GM23248 (cell line): Measurements from ENCODE around the gene STAM2. TPM values are rescaled to one million over a fixed set of nuclear protein-coding genes. Genes with fewer than 3 reads are reported as not detected.

ENCODE experiments used
- DNase-seq: peaks from one replicate; pipeline ENCODE4 v3.0.0-alpha.2; 2015
- H2AFZ ChIP-seq: fragments of 200-600 bp; sonication (generic); 2 replicates; pipeline ENCODE4 v1.6.1; 2016; ENCODE audit warnings: antibody characterized with exemption
- H3F3A ChIP-seq: fragments of 200-600 bp; sonication (generic); 2 replicates; pipeline ENCODE4 v1.6.1; 2016; ENCODE audit warnings: mild to moderate bottlenecking, antibody characterized with exemption, mixed run types; ENCODE audit not compliant: insufficient read depth
- H3K27ac ChIP-seq: fragments of 200-600 bp; sonication (generic); 2 replicates; pipeline ENCODE4 v1.5.1; 2016; ENCODE audit warnings: mild to moderate bottlenecking
- H3K27me3 ChIP-seq: fragments of 200-600 bp; sonication (generic); replicated peaks from 2 replicates; pipeline ENCODE4 v1.6.1; 2016; ENCODE audit warnings: mild to moderate bottlenecking; ENCODE audit not compliant: insufficient read depth
- H3K36me3 ChIP-seq: fragments of 200-600 bp; sonication (generic); 2 replicates; pipeline ENCODE4 v1.6.1; 2016; ENCODE audit warnings: low read depth, mild to moderate bottlenecking
- H3K4me1 ChIP-seq: fragments of 200-600 bp; sonication (generic); 2 replicates; pipeline ENCODE4 v1.6.1; 2016; ENCODE audit warnings: mild to moderate bottlenecking; ENCODE audit not compliant: insufficient read depth
- H3K4me2 ChIP-seq: fragments of 200-600 bp; sonication (generic); one replicate; pipeline ENCODE4 v1.6.1; 2016; ENCODE audit warnings: mild to moderate bottlenecking; ENCODE audit not compliant: unreplicated experiment
- H3K4me3 ChIP-seq: fragments of 200-600 bp; sonication (generic); 2 replicates; pipeline ENCODE4 v1.5.1; 2016; ENCODE audit warnings: mild to moderate bottlenecking
- H3K79me2 ChIP-seq: fragments of 200-600 bp; sonication (generic); 2 replicates; pipeline ENCODE4 v1.6.1; 2016; ENCODE audit warnings: mild to moderate bottlenecking; ENCODE audit not compliant: insufficient read depth
- H3K9ac ChIP-seq: fragments of 200-600 bp; sonication (generic); 2 replicates; pipeline ENCODE4 v1.6.1; 2016; ENCODE audit warnings: mild to moderate bottlenecking
- H3K9me2 ChIP-seq: fragments of 200-600 bp; sonication (generic); 2 replicates; pipeline ENCODE4 v1.6.1; 2016; ENCODE audit warnings: mixed run types, mild to moderate bottlenecking, moderate library complexity; ENCODE audit not compliant: insufficient read depth
- H3K9me3 ChIP-seq: fragments of 200-600 bp; sonication (generic); one replicate; pipeline ENCODE4 v1.6.1; 2017; ENCODE audit warnings: low read depth
- H4K20me1 ChIP-seq: fragments of 200-600 bp; sonication (generic); 2 replicates; pipeline ENCODE4 v1.6.0; 2016; ENCODE audit not compliant: insufficient read depth
- EZH2 ChIP-seq: fragments of 200-600 bp; sonication (generic); IDR thresholded peaks from 2 replicates; pipeline ENCODE4 v1.6.1; 2018; ENCODE audit warnings: antibody characterized with exemption, mild to moderate bottlenecking; ENCODE audit not compliant: insufficient read depth, poor library complexity, severe bottlenecking
- EZH2phosphoT487 ChIP-seq: fragments of 200-600 bp; sonication (generic); IDR thresholded peaks from 2 replicates; pipeline ENCODE4 v1.6.1; 2018; ENCODE audit warnings: antibody characterized with exemption, moderate library complexity, mild to moderate bottlenecking, low read depth; ENCODE audit not compliant: insufficient read depth
- WGBS, 2 experiments: methylation state at CpG; one replicate each; pipeline ENCODE4 v1.1.6; 2015 to 2017; ENCODE audit warnings: low lambda C conversion rate in 2 of 2, low coverage in 1 of 2; ENCODE audit errors: missing lambda C conversion rate in 2 of 2; 5-methylcytosine and 5-hydroxymethylcytosine counted together
- in situ Hi-C: fragments of 300-500 bp; cut with MboI; formaldehyde crosslinking; loops from 2 replicates; pipeline ENCODE4 v1.15.0; 2020
- polyA plus RNA-seq: library from polyadenylated mRNA; unstranded; fragments of >200 nt; fragmentation: Nextera tagmentation; extraction: Ambion mirVana; gene quantifications from 2 replicates; pipeline ENCODE4 v1.2.1, GENCODE V29; 2016
- total RNA-seq: library from RNA; depleted of rRNA; stranded (reverse); fragments of >200 nt; shearing (Covaris generic); gene quantifications from 2 replicates; pipeline ENCODE4 v1.2.3, GENCODE V29; 2014

STAM2 gene
- total and polyA plus RNA-seq, 2 experiments from 2014 or later = 14.9 to 29.6 TPM

DNA sequence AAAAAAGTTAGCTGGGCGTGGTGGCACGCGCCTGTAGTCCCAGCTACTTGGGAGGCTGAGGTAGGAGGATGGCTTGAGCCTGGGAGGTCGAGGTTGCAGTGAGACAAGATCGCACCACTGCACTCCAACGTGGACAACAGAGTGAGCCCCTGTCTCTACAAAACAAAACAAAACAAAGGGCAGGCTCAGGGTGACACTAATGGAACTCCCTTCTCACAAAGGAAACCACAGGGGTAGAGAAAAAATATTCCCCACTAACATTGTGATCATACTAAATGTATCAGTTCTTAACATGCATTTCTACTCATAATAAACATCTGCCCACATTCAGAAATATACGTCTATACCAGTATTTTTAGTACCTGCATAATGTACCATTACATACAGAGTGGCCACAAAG lies 21.1 kb downstream of the STAM2 start:
- no peak for DNase-seq
- Histone ChIP-seq H3K4me1 (no peaks in the 10 kb centered on the region), H3K9ac (no peak overlapping the region), H3K27ac (no peak overlapping the region), H3K9me2 (no peaks in the 10 kb centered on the region), H3K4me2 (no peak overlapping the region), H2AFZ (no peak overlapping the region), H3F3A (no peaks in the 10 kb centered on the region), H3K36me3 (no peaks in the 10 kb centered on the region), H3K9me3 (no peaks in the 10 kb centered on the region), H3K4me3 (no peak overlapping the region), H3K79me2 (peaks cover 99% of the 10 kb centered on the region), H4K20me1 (peaks cover 9% of the 10 kb centered on the region; the same call in 1 of the 2 replicates), H3K27me3 (no peaks in the 10 kb centered on the region)
- TF ChIP-seq EZH2phosphoT487 (no peak), EZH2 (no peak)
- WGBS, 2 experiments = 92 to 96% methylated on average over 7 of the region's 7 CpGs
- in situ Hi-C loops = no loop called here

DNA sequence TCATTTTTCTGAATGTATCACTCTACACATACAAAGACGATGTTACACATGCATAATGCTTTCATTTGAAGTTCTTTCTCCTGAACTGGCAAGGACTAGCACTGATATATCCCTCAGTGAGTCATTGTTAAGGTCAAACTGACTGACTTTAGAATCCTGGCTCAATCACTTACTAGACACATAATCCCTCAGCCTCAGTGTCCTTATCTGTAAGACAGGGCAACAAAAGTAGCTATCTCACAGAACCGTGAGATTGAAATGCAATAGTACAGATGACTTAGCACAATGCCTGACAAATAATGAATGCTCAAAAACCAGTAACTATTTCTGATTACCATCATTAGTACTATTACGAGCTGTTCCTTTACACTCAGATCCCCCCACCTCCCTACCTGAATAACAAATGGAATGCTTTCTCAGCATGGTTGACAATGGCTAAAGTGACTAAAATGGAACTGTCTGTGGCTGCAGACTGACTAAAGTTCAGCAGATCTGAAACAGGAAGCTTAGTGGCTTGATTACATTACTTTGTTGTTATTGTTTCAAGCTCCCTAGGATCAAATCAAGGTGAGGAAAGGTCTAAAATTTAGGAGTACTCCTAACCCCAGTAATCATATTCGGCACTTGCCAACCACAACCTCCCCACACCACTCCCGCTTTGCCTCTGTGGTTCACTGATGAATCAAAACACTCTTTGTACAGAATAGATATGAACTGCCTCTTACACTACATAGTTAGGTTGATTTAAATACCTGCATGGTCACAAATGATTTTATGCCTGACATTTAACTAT lies 40.9 kb downstream of the STAM2 start:
- Histone ChIP-seq H3K36me3 (peaks cover 3% of the 10 kb centered on the region; the same call in 1 of the 2 replicates), H3K79me2 (no peaks in the 10 kb centered on the region), H3K27me3 (no peaks in the 10 kb centered on the region), H2AFZ (no peak overlapping the region), H3K9me2 (no peaks in the 10 kb centered on the region), H3K4me3 (no peak overlapping the region), H3K4me2 (no peak overlapping the region), H3K9me3 (no peaks in the 10 kb centered on the region), H4K20me1 (no peaks in the 10 kb centered on the region), H3K27ac (no peak overlapping the region), H3K4me1 (peaks cover 11% of the 10 kb centered on the region), H3K9ac (no peak overlapping the region), H3F3A (no peaks in the 10 kb centered on the region)
- no peak for TF ChIP-seq EZH2phosphoT487
- TF ChIP-seq EZH2 = no peak
- in situ Hi-C loops = no loop called here
- peak; percentile 53 for DNase-seq
- 75% methylated on average over 5 of the region's 5 CpGs for WGBS, 2 experiments

- no peak for TF ChIP-seq EZH2
- TF ChIP-seq EZH2phosphoT487 = no peak
- Histone ChIP-seq H3K27ac (no peak overlapping the region), H3F3A (no peaks in the 10 kb centered on the region), H3K9me2 (no peaks in the 10 kb centered on the region), H3K27me3 (no peaks in the 10 kb centered on the region), H3K36me3 (peaks cover 3% of the 10 kb centered on the region; the same call in 1 of the 2 replicates), H3K9me3 (no peaks in the 10 kb centered on the region), H3K9ac (no peak overlapping the region), H3K4me3 (no peak overlapping the region), H3K4me1 (peaks cover 11% of the 10 kb centered on the region), H3K4me2 (no peak overlapping the region), H2AFZ (no peak overlapping the region), H3K79me2 (no peaks in the 10 kb centered on the region), H4K20me1 (no peaks in the 10 kb centered on the region)
- 97 to 100% methylated on average over 1 of the region's 1 CpG for WGBS, 2 experiments
- in situ Hi-C loops = no loop called here
- DNase-seq = no peak
Observed at GRCh38 chr2:152132306-152132705, 43.3 kb downstream of the STAM2 start.

GRCh38 chr2:152127628-152128027 lies 47.9 kb downstream of the STAM2 start:
- in situ Hi-C loops = no loop called here
- Histone ChIP-seq H3K4me1 (no peaks in the 10 kb centered on the region), H3K4me3 (no peak overlapping the region), H3K4me2 (no peak overlapping the region), H3K27ac (no peak overlapping the region), H4K20me1 (no peaks in the 10 kb centered on the region), H3K36me3 (no peaks in the 10 kb centered on the region), H3K9me3 (no peaks in the 10 kb centered on the region), H3K9me2 (no peaks in the 10 kb centered on the region), H3K79me2 (no peaks in the 10 kb centered on the region), H3K27me3 (no peaks in the 10 kb centered on the region), H2AFZ (no peak overlapping the region), H3K9ac (no peak overlapping the region), H3F3A (no peaks in the 10 kb centered on the region)
- TF ChIP-seq EZH2phosphoT487 (no peak), EZH2 (no peak)
- DNase-seq = no peak

- DNase-seq = no peak
Observed at GRCh38 chr2:152126664-152127063, 48.9 kb downstream of the STAM2 start.

More at GRCh38 chr2:152126664-152127063, 48.9 kb downstream of the STAM2 start:
- no peak for TF ChIP-seq EZH2phosphoT487
- TF ChIP-seq EZH2 = no peak
- Histone ChIP-seq H3K9ac (no peak overlapping the region), H2AFZ (no peak overlapping the region), H3K36me3 (no peaks in the 10 kb centered on the region), H3K4me1 (no peaks in the 10 kb centered on the region), H3K27me3 (no peaks in the 10 kb centered on the region), H3K4me2 (no peak overlapping the region), H3F3A (no peaks in the 10 kb centered on the region), H3K9me2 (no peaks in the 10 kb centered on the region), H3K79me2 (no peaks in the 10 kb centered on the region), H3K9me3 (no peaks in the 10 kb centered on the region), H4K20me1 (no peaks in the 10 kb centered on the region), H3K4me3 (no peak overlapping the region), H3K27ac (no peak overlapping the region)
- in situ Hi-C loops = no loop called here
- WGBS, 2 experiments = 86 to 91% methylated on average over 4 of the region's 4 CpGs
